SK-N-SH (cell line): ENCODE results near the gene MYO15A.

Experiments
- CTCF ChIP-seq: fragments of 200-600 bp; sonication (generic); IDR thresholded peaks from 2 replicates; pipeline ENCODE4 v1.6.1; 2017; ENCODE audit warnings: antibody characterized with exemption, mild to moderate bottlenecking, moderate library complexity
- EZH2phosphoT487 ChIP-seq: fragments of 200-600 bp; sonication (generic); IDR thresholded peaks from 2 replicates; pipeline ENCODE4 v1.6.1; 2017; ENCODE audit warnings: low read depth, mixed run types, mild to moderate bottlenecking, antibody characterized with exemption, moderate library complexity, borderline replicate concordance
- GABPA ChIP-seq: IDR thresholded peaks from 2 replicates; pipeline ENCODE4 v1.4.0; 2012; ENCODE audit warnings: low read depth, mild to moderate bottlenecking
- POLR2AphosphoS5 ChIP-seq: IDR thresholded peaks from 2 replicates; pipeline ENCODE4 v1.6.1; 2012; ENCODE audit warnings: low read depth, low read length
- REST ChIP-seq: IDR thresholded peaks from 2 replicates; pipeline ENCODE4 v1.6.1; 2012; ENCODE audit warnings: mild to moderate bottlenecking, low read depth, low read length, moderate library complexity
- RXRA ChIP-seq: IDR thresholded peaks from 2 replicates; pipeline ENCODE4 v1.4.0; 2012; ENCODE audit warnings: low read depth, mild to moderate bottlenecking, borderline replicate concordance
- TF ChIP-seq, protein P1 (sequence below): IDR thresholded peaks from 2 replicates; pipeline ENCODE4; 2012

GRCh38 chr17:18185832-18186626 is 77.5 kb downstream of the MYO15A start:
- TF ChIP-seq, protein P1, sequence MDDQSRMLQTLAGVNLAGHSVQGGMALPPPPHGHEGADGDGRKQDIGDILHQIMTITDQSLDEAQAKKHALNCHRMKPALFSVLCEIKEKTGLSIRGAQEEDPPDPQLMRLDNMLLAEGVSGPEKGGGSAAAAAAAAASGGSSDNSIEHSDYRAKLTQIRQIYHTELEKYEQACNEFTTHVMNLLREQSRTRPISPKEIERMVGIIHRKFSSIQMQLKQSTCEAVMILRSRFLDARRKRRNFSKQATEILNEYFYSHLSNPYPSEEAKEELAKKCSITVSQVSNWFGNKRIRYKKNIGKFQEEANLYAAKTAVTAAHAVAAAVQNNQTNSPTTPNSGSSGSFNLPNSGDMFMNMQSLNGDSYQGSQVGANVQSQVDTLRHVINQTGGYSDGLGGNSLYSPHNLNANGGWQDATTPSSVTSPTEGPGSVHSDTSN, result no peak
- TF ChIP-seq GABPA (no peak), CTCF (no peak), POLR2AphosphoS5 (no peak), RXRA (no peak), EZH2phosphoT487 (no peak), REST (no peak)
